Measurements from ENCODE around the gene UNK. TPM values are rescaled to one million over a fixed set of nuclear protein-coding genes. Genes with fewer than 3 reads are reported as not detected.

Gene UNK
- total and polyA plus RNA-seq, 2 donors (not counting 3 experiments of a cell fraction or from before 2014, with no cell fraction given), result 18.0 to 23.2 TPM

DNA sequence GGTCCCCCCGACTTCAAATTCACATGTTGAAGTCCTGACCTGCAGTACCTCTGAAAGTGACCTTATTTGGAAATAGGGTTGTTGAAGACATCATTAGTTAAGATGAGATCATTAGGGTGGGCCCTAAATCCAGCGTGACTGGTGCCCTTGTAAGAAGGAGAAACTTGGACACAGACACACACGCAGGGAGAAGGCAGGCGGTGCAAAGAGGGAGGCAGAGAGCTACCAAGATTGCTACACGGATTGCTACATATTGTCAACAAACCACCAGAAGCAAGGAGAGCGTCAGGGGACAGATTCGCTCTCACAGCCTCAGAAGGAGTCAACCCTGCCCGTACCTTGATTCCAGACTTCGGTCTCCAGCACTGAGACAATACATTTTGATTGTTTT lies 77.3 kb downstream of the UNK start:
- no peak for DNase-seq (ENCODE audit: low read depth, low spot score)
- CTCF ChIA-PET, result interaction anchor here (1.1 to 11.3 kb wide), 11 partner anchors 12 to 112 kb away, joined by 3 to 241 read pairs (median 5); partner anchors contain the start of genes GALK1, TRIM47 and TRIM65
- no peaks in the 10 kb centered on the region for H3K9me1 ChIP-seq (replicated peaks; ENCODE audit: control insufficient read depth, extremely low read depth, insufficient read depth, low read length)
- BruUV-seq (replicated peaks), result no TSS peak
- H3K4me1 ChIP-seq (ENCODE audit: control insufficient read depth, extremely low read depth, insufficient read depth, low read length), result peaks cover 10% of the 10 kb centered on the region
- no peak for FAIRE-seq
- no peak overlapping the region for H3K4me2 ChIP-seq (ENCODE audit: insufficient read depth, low read length)
- TF ChIP-seq JUN (IDR thresholded peaks at IDR 0.05; ENCODE audit: borderline replicate concordance, insufficient read depth, insufficient read length, low read depth), result no peak
- TF ChIP-seq EZH2 (IDR thresholded peaks at IDR 0.05; ENCODE audit: borderline replicate concordance, low read depth, low read length, severe bottlenecking), result no peak
- TF ChIP-seq, protein P1, sequence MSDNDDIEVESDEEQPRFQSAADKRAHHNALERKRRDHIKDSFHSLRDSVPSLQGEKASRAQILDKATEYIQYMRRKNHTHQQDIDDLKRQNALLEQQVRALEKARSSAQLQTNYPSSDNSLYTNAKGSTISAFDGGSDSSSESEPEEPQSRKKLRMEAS (IDR thresholded peaks at IDR 0.05; ENCODE audit: insufficient read depth, insufficient read length), result no peak
- TF ChIP-seq, protein P2, sequence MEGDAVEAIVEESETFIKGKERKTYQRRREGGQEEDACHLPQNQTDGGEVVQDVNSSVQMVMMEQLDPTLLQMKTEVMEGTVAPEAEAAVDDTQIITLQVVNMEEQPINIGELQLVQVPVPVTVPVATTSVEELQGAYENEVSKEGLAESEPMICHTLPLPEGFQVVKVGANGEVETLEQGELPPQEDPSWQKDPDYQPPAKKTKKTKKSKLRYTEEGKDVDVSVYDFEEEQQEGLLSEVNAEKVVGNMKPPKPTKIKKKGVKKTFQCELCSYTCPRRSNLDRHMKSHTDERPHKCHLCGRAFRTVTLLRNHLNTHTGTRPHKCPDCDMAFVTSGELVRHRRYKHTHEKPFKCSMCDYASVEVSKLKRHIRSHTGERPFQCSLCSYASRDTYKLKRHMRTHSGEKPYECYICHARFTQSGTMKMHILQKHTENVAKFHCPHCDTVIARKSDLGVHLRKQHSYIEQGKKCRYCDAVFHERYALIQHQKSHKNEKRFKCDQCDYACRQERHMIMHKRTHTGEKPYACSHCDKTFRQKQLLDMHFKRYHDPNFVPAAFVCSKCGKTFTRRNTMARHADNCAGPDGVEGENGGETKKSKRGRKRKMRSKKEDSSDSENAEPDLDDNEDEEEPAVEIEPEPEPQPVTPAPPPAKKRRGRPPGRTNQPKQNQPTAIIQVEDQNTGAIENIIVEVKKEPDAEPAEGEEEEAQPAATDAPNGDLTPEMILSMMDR (IDR thresholded peaks at IDR 0.05; ENCODE audit: extremely low read depth in 1 of 2, insufficient read depth in 1 of 2, low read depth in 1 of 2, low read length in 2 of 2), result no peak
- TF ChIP-seq GATA2 (IDR thresholded peaks at IDR 0.05; ENCODE audit: insufficient read depth, insufficient read length, low read depth, low read length), result no peak
- TF ChIP-seq POLR2AphosphoS5 (IDR thresholded peaks at IDR 0.05; ENCODE audit: insufficient read depth, low read depth, low read length), result no peak
- no peak for TF ChIP-seq POLR2A (IDR thresholded peaks at IDR 0.05; ENCODE audit: low read depth, low read length)
- no peak for TF ChIP-seq FOS (IDR thresholded peaks at IDR 0.05; ENCODE audit: borderline replicate concordance, insufficient read depth, low read length)
- TF ChIP-seq MYC (IDR thresholded peaks at IDR 0.05; ENCODE audit: low read depth, low read length), result no peak
- H3K27ac ChIP-seq (ENCODE audit: insufficient read depth, low read depth, low read length), result no peak overlapping the region
- no peak overlapping the region for H3K4me3 ChIP-seq (replicated peaks in 1 of 3; ENCODE audit: insufficient read depth in 1 of 3, low read depth in 1 of 3, low read length in 3 of 3)
- H2AFZ ChIP-seq (ENCODE audit: low read depth, low read length), result no peak overlapping the region
- H3K36me3 ChIP-seq (ENCODE audit: control insufficient read depth in 2 of 2, extremely low read depth in 1 of 2, insufficient read depth in 2 of 2, low read length in 2 of 2), result no peaks in the 10 kb centered on the region
- no peak overlapping the region for H3K9ac ChIP-seq (replicated peaks; ENCODE audit: extremely low read depth, insufficient read depth, low read length)
- POLR2A ChIA-PET, result no interaction called here
- no peaks in the 10 kb centered on the region for H3K79me2 ChIP-seq (ENCODE audit: control insufficient read depth, insufficient read depth, low read length)
- H4K20me1 ChIP-seq (replicated peaks; ENCODE audit: control insufficient read depth, extremely low read depth, insufficient read depth, low read length), result no peaks in the 10 kb centered on the region
- H3K9me3 ChIP-seq (replicated peaks; ENCODE audit: control insufficient read depth, insufficient read depth, low read length), result no peaks in the 10 kb centered on the region
- intact Hi-C loops (cut with micrococcal nuclease) (no loop called here), dilution Hi-C loops (cut with MboI; ENCODE audit: extremely low pct_ligation_motif_present, low sequenced_read_pairs) (no loop called here)
- H3K27me3 ChIP-seq (ENCODE audit: control insufficient read depth in 2 of 2, insufficient read depth in 2 of 2, low read length in 2 of 2), result no peaks in the 10 kb centered on the region
